ENCODE data around the gene APOBEC4. TPM values are rescaled to one million over a fixed set of nuclear protein-coding genes. Genes with fewer than 3 reads are reported as not detected.
"Not testable (repeated sequence)": the region's sequence is repeated elsewhere in the genome, so short reads cannot be mapped to it uniquely, and the experiment has no call there.

APOBEC4 gene
- total and polyA plus RNA-seq, 2 donors from 2014 or later = not detected

DNA sequence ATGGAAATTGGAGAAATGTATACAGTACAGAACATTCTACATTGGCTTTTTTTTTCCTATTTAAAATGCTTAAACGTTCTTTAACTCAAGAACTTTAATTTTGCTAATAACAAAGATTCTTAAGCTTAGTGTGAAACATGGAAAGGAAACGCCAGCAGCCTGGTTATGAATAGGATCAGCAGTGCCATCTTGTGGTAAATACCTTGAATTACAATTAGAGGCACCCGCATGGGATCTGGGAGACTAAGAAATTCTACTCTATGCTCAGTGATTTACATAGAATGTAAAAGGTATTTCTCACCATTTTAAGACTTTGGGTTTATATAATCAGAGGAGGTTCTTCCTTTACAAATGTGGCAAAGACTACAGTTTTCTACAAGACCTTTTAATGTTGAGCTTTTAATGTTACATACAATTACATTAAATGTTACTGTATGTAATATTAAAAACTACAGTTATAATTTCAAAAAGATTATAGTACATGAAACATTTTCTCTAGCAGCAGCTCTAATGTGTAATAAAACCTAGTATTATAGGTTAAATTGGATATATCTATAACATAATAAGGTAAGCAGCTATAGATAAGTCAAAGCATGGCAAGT is 32.1 kb upstream of the APOBEC4 start:
- peak in 2 of 5 donors; percentile 11 to 19 for DNase-seq
- FAIRE-seq = peak; percentile 72
- intact Hi-C loops (cut with DNase I) = loop anchor here (10.0 kb wide), 1 partner anchor 230 kb away; no protein-coding TSS in a partner anchor
- no peaks in the 10 kb centered on the region for H3K4me1 ChIP-seq (ENCODE audit: control insufficient read depth in 2 of 3, insufficient read depth in 2 of 3, low read depth in 1 of 3, low read length in 3 of 3)
- no peaks in the 10 kb centered on the region for H3K9me3 ChIP-seq (ENCODE audit: control insufficient read depth in 2 of 3, insufficient read depth in 1 of 3, low read length in 3 of 3)
- no peak overlapping the region for H3K4me3 ChIP-seq (ENCODE audit: low read length in 3 of 3)
- no peak overlapping the region for H3K9ac ChIP-seq (ENCODE audit: low read length in 3 of 3)
- H3K36me3 ChIP-seq (ENCODE audit: control insufficient read depth in 2 of 3, insufficient read depth in 3 of 3, low read length in 3 of 3) = no peaks in the 10 kb centered on the region
- no peaks in the 10 kb centered on the region for H3K27me3 ChIP-seq (ENCODE audit: control insufficient read depth, insufficient read depth, low read length)
- H3K27ac ChIP-seq (ENCODE audit: low read depth in 2 of 2, low read length in 2 of 2) = no peak overlapping the region
- TF ChIP-seq, protein P1, sequence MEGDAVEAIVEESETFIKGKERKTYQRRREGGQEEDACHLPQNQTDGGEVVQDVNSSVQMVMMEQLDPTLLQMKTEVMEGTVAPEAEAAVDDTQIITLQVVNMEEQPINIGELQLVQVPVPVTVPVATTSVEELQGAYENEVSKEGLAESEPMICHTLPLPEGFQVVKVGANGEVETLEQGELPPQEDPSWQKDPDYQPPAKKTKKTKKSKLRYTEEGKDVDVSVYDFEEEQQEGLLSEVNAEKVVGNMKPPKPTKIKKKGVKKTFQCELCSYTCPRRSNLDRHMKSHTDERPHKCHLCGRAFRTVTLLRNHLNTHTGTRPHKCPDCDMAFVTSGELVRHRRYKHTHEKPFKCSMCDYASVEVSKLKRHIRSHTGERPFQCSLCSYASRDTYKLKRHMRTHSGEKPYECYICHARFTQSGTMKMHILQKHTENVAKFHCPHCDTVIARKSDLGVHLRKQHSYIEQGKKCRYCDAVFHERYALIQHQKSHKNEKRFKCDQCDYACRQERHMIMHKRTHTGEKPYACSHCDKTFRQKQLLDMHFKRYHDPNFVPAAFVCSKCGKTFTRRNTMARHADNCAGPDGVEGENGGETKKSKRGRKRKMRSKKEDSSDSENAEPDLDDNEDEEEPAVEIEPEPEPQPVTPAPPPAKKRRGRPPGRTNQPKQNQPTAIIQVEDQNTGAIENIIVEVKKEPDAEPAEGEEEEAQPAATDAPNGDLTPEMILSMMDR (IDR thresholded peaks at IDR 0.05; ENCODE audit: borderline replicate concordance, extremely low read depth, insufficient read depth) = peak; percentile 64

DNA sequence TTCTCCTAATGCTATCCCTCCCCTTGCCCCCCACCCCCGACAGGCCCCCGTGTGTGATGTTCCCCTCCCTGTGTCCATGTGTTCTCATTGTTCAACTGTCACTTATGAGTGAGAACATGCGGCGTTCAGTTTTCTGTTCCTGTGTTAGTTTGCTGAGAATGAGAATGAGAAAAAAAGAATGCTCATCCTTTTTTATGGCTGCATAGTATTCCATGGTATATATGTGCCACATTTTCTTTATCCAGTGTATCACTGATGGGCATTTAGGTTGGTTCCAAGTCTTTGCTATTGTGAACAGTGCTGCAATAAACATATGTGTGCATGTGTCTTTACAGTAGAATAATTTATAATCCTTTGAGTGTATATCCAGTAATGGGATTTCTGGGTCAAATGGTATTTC is 26.2 kb upstream of the APOBEC4 start:
- H3K4me3 ChIP-seq (ENCODE audit: low read length in 3 of 3); H3K4me1 ChIP-seq (ENCODE audit: control insufficient read depth in 2 of 3, insufficient read depth in 2 of 3, low read depth in 1 of 3, low read length in 3 of 3); H3K36me3 ChIP-seq (ENCODE audit: control insufficient read depth in 2 of 3, insufficient read depth in 3 of 3, low read length in 3 of 3); H3K9ac ChIP-seq (ENCODE audit: low read length in 3 of 3); H3K9me3 ChIP-seq (ENCODE audit: control insufficient read depth in 2 of 3, insufficient read depth in 1 of 3, low read length in 3 of 3); intact Hi-C loops (cut with DNase I); H3K27me3 ChIP-seq (ENCODE audit: control insufficient read depth, insufficient read depth, low read length); DNase-seq; H3K27ac ChIP-seq (ENCODE audit: low read depth in 2 of 2, low read length in 2 of 2); FAIRE-seq: not testable (repeated sequence)

DNA sequence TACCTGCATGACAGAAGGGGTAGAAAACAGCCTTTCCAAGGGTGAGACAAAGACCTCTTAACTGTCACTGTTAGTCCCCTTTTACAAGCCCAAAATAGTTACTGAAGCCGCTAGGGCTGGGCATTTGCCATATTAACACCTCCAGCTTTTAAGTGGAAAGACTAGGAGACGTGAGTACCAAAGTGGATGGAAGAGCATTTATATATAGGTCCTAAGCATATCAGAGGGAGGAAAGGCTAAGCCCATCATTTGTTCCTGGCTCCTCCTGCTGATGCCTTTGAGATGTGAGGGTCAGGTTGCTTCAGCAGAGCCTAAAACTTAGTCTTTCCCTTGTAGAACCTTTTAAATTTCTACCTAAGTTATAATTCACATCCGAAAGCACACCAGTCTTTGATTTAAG is 25.7 kb upstream of the APOBEC4 start:
- DNase-seq = no peak
- no peaks in the 10 kb centered on the region for H3K9me3 ChIP-seq (ENCODE audit: control insufficient read depth in 2 of 3, insufficient read depth in 1 of 3, low read length in 3 of 3)
- H3K4me1 ChIP-seq (ENCODE audit: control insufficient read depth in 2 of 3, insufficient read depth in 2 of 3, low read depth in 1 of 3, low read length in 3 of 3) = no peaks in the 10 kb centered on the region
- intact Hi-C loops (cut with DNase I) = no loop called here
- H3K9ac ChIP-seq (ENCODE audit: low read length in 3 of 3) = no peak overlapping the region
- no peak overlapping the region for H3K27ac ChIP-seq (ENCODE audit: low read depth in 2 of 2, low read length in 2 of 2)
- no peaks in the 10 kb centered on the region for H3K27me3 ChIP-seq (ENCODE audit: control insufficient read depth, insufficient read depth, low read length)
- TF ChIP-seq, protein P1 (IDR thresholded peaks at IDR 0.05; ENCODE audit: borderline replicate concordance, extremely low read depth, insufficient read depth) = no peak
- no peak overlapping the region for H3K4me3 ChIP-seq (ENCODE audit: low read length in 3 of 3)
- H3K36me3 ChIP-seq (ENCODE audit: control insufficient read depth in 2 of 3, insufficient read depth in 3 of 3, low read length in 3 of 3) = no peaks in the 10 kb centered on the region
- FAIRE-seq = no peak

DNA sequence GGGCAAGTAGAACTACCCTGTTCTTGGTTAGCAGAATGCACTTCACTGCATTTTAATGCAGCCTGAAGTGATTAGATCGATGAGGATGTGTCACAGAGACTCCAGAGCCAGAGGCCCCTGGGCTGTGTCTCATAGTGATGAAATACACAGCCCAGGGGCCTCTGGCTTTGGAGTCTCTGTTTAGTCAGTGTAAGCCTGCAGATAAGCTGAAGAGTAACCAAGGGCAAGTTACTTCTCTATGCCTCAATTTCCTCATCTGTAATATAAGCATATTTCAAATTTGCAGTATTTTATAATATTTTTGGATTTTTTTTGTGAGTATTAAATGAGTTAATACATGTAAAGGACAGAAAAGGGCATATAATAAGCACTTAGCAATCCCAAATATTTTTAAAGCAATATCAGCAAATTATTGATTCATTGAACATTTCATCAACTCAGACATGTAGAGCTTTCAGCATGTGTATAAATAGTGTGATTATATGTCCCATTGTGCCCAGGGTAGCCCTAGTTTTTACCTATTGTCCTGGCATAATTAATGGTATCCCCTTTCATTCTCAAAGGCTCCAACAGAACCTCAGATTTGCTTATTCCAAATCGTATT is 23.6 kb upstream of the APOBEC4 start:
- FAIRE-seq (no peak), DNase-seq (no peak)
- Histone ChIP-seq H3K27me3 (ENCODE audit: control insufficient read depth, insufficient read depth, low read length) (no peaks in the 10 kb centered on the region), H3K4me1 (ENCODE audit: control insufficient read depth in 2 of 3, insufficient read depth in 2 of 3, low read depth in 1 of 3, low read length in 3 of 3) (no peaks in the 10 kb centered on the region), H3K36me3 (ENCODE audit: control insufficient read depth in 2 of 3, insufficient read depth in 3 of 3, low read length in 3 of 3) (no peaks in the 10 kb centered on the region), H3K27ac (ENCODE audit: low read depth in 2 of 2, low read length in 2 of 2) (no peak overlapping the region), H3K9ac (ENCODE audit: low read length in 3 of 3) (no peak overlapping the region), H3K9me3 (ENCODE audit: control insufficient read depth in 2 of 3, insufficient read depth in 1 of 3, low read length in 3 of 3) (no peaks in the 10 kb centered on the region), H3K4me3 (ENCODE audit: low read length in 3 of 3) (no peak overlapping the region)
- intact Hi-C loops (cut with DNase I) = no loop called here
- TF ChIP-seq, protein P1 (IDR thresholded peaks at IDR 0.05; ENCODE audit: borderline replicate concordance, extremely low read depth, insufficient read depth) = no peak

Data from kidney (tissue), 14 donors.